A549 (cell line): ENCODE measurements around the gene MOB1A. TPM values are rescaled to one million over a fixed set of nuclear protein-coding genes. Genes with fewer than 3 reads are reported as not detected.
A peak's percentile ranks its signal among the peaks of the same experiment; 100 is the strongest.

ENCODE experiments used
- ATAC-seq, 2 experiments: fragments of 200-7000 bp in 1 of 2; fragments of >200 bp in 1 of 2; cut with Nextera tagmentation in 1 of 2; cut with Tn5 transposase in 1 of 2; 3 replicates each; pipeline versions ENCODE4 v1.8.0 to v1.9.1; 2018 to 2020; ENCODE audit warnings: mild to moderate bottlenecking in 1 of 2, moderate library complexity in 1 of 2
- CTCF ChIA-PET: fragments of 300-600 bp; sonication (Branson Sonifier 250); formaldehyde crosslinking; extraction: SDS; loops from one replicate; lab custom pipeline; 2021; ENCODE audit warnings: antibody characterized with exemption, inconsistent platforms; lab: Yijun Ruan, JAX
- POLR2A ChIA-PET: fragments of 350-600 bp; formaldehyde crosslinking; extraction: SDS; loops from one replicate; lab custom pipeline; 2021; ENCODE audit warnings: antibody characterized with exemption, inconsistent platforms; lab: Yijun Ruan, JAX
- DNase-seq, 2 experiments: peaks; one replicate each; pipeline versions ENCODE4 v3.0.0 to v3.0.0-alpha.2; 2011 to 2016; ENCODE audit warnings: low read depth in 1 of 2, low spot score in 1 of 2
- FAIRE-seq: peaks from 2 replicates; lab custom pipeline; 2011; peaks lifted over from hg19 to GRCh38; lab: Jason Lieb, UNC
- H3K27ac ChIP-seq, 2 experiments: fragments of >200 bp; sonication (Bioruptor Twin); formaldehyde crosslinking; 3 replicates each; pipeline ENCODE4 v1.5.1; 2016 to 2017
- H3K4me1 ChIP-seq: fragments of >200 bp; sonication (Bioruptor Twin); formaldehyde crosslinking; 3 replicates; pipeline ENCODE4 v1.6.1; 2016
- H3K4me2 ChIP-seq: fragments of >200 bp; sonication (Bioruptor Twin); formaldehyde crosslinking; 3 replicates; pipeline ENCODE4 v1.6.1; 2016
- H3K4me3 ChIP-seq: fragments of >200 bp; sonication (Bioruptor Twin); formaldehyde crosslinking; 3 replicates; pipeline ENCODE4 v1.5.1; 2016
- H3K9me3 ChIP-seq: fragments of >200 bp; sonication (Bioruptor Twin); formaldehyde crosslinking; 3 replicates; pipeline ENCODE4 v1.6.1; 2016
- BHLHE40 ChIP-seq: IDR thresholded peaks from 2 replicates; pipeline ENCODE4 v1.6.1; 2012; ENCODE audit warnings: low read depth, low read length, inconsistent platforms
- CBX2 ChIP-seq: fragments of 200-600 bp; sonication (generic); IDR thresholded peaks from 2 replicates; pipeline ENCODE4 v1.6.1; 2016; ENCODE audit warnings: low read depth, mild to moderate bottlenecking, borderline replicate concordance
- CEBPB ChIP-seq, 2 experiments: fragments of >200 bp in 1 of 2; sonication (Bioruptor Twin) in 1 of 2; formaldehyde crosslinking in 1 of 2; IDR thresholded peaks; 2 replicates each; pipeline ENCODE4 v1.6.1; 2012 to 2016
- EHF ChIP-seq: fragments of 250-450 bp; sonication (Bioruptor Pico); IDR thresholded peaks from 2 replicates; pipeline ENCODE4 v1.5.0; 2020; ENCODE audit warnings: mild to moderate bottlenecking
- EP300 ChIP-seq, 2 experiments: fragments of >200 bp; sonication (Bioruptor Twin); formaldehyde crosslinking; IDR thresholded peaks; 2 replicates in 1 of 2; 3 replicates in 1 of 2; pipeline ENCODE4 v1.6.1; 2016 to 2017
- ESRRA ChIP-seq: fragments of 150-350 bp; IDR thresholded peaks from 2 replicates; pipeline ENCODE4 v1.6.1; 2014; ENCODE audit warnings: mild to moderate bottlenecking, low read length, borderline replicate concordance
- HDAC2 ChIP-seq: fragments of 200-600 bp; sonication (generic); IDR thresholded peaks from 2 replicates; pipeline ENCODE4 v1.6.1; 2016
- HOXB13 ChIP-seq: fragments of 250-450 bp; sonication (Bioruptor Pico); IDR thresholded peaks from 2 replicates; pipeline ENCODE4 v1.5.0; 2020; ENCODE audit warnings: low read depth, mild to moderate bottlenecking, moderate library complexity
- HOXB5 ChIP-seq: fragments of 250-450 bp; sonication (Bioruptor Pico); IDR thresholded peaks from 2 replicates; pipeline ENCODE4 v1.5.0; 2020; ENCODE audit warnings: mild to moderate bottlenecking, moderate library complexity
- MAFK ChIP-seq: fragments of 450-650 bp; IDR thresholded peaks from 2 replicates; pipeline ENCODE4 v1.6.1; 2014; ENCODE audit not compliant: partially characterized antibody
- MAZ ChIP-seq: fragments of 150-350 bp; IDR thresholded peaks from 2 replicates; pipeline ENCODE4 v1.6.1; 2014; ENCODE audit warnings: antibody characterized with exemption, low read depth, low read length, borderline replicate concordance
- POLR2AphosphoS2 ChIP-seq: conservative IDR thresholded peaks from 2 replicates; pipeline ENCODE4 v1.6.1; 2012; ENCODE audit warnings: low read length, improper control_type of control experiment, inconsistent platforms
- RCOR1 ChIP-seq: fragments of 150-350 bp; IDR thresholded peaks from 2 replicates; pipeline ENCODE4 v1.6.1; 2014; ENCODE audit warnings: antibody characterized with exemption, low read length, low read depth
- RNF2 ChIP-seq: fragments of 200-600 bp; sonication (generic); IDR thresholded peaks from 2 replicates; pipeline ENCODE4 v1.6.1; 2016; ENCODE audit warnings: low read depth, mild to moderate bottlenecking, antibody characterized with exemption, moderate library complexity, borderline replicate concordance
- ZC3H11A ChIP-seq: fragments of 450-650 bp; IDR thresholded peaks from 2 replicates; pipeline ENCODE4 v1.6.1; 2014; ENCODE audit warnings: antibody characterized with exemption, mild to moderate bottlenecking
- ZNF302 ChIP-seq: fragments of 250-450 bp; sonication (Bioruptor Pico); IDR thresholded peaks from 2 replicates; pipeline ENCODE4 v1.9.0; 2021; ENCODE audit warnings: inconsistent platforms, mild to moderate bottlenecking, moderate library complexity
- ZSCAN20 ChIP-seq: fragments of 250-450 bp; sonication (Bioruptor Pico); IDR thresholded peaks from 2 replicates; pipeline ENCODE4 v1.8.0; 2022; ENCODE audit warnings: mild to moderate bottlenecking, moderate library complexity
- WGBS: methylation state at CpG from one replicate; pipeline ENCODE4 v1.1.6; 2017; ENCODE audit errors: missing lambda C conversion rate; 5-methylcytosine and 5-hydroxymethylcytosine counted together
- polyA plus RNA-seq, 4 experiments: library from polyadenylated mRNA; depleted of rRNA in 3 of 4; stranded (reverse); fragments of >200 nt; fragmentation: RNase III in 1 of 4; extraction: RNeasy Plus Mini Kit Qiagen cat#74134 plus additional on column Dnase treatment in 1 of 4; gene quantifications; 2 replicates in 3 of 4; 3 replicates in 1 of 4; pipeline ENCODE4 v1.2.3, GENCODE V29; 2011 to 2017
- TF ChIP-seq, protein P1 (sequence below): fragments of 250-450 bp; sonication (Bioruptor Pico); IDR thresholded peaks from 2 replicates; pipeline ENCODE4 v1.5.0; 2021; ENCODE audit warnings: mild to moderate bottlenecking, moderate library complexity, borderline replicate concordance
- TF ChIP-seq, protein P2 (sequence below): fragments of 150-350 bp; IDR thresholded peaks from 2 replicates; pipeline ENCODE4 v1.6.1; 2014; ENCODE audit warnings: low read depth, mild to moderate bottlenecking, low read length
- TF ChIP-seq, protein P3 (sequence below): fragments of >200 bp; sonication (Bioruptor Twin); formaldehyde crosslinking; IDR thresholded peaks from 3 replicates; pipeline ENCODE4 v1.5.1; 2016

Gene MOB1A
- polyA plus RNA-seq, 2 of the 4 experiments (the other 2 are of a cell fraction) = 72.6 to 108 TPM

DNA sequence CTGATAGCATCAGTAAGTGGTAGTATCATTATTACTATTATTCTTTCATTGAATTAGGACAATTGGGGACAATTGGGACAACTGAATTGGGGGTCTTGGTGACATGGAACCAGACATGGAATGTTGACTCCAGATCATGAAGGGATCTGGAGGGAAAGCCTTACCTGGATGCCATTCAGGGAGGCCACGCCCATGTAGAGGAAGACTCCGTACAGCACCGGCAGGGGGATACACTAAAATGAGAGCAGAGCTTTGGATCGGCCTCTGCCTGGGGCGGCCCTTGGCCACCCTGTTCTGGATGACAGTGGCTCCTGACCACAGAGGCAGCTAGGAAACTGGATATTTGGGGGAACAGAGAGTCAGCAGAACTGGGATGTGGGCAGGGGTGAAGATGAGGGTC, 49.0 kb upstream of the MOB1A start:
- TF ChIP-seq EHF (CRISPR knock-in tag) (no peak), RNF2 (no peak), ESRRA (no peak), CBX2 (no peak), BHLHE40 (no peak)
- TF ChIP-seq, protein P1, sequence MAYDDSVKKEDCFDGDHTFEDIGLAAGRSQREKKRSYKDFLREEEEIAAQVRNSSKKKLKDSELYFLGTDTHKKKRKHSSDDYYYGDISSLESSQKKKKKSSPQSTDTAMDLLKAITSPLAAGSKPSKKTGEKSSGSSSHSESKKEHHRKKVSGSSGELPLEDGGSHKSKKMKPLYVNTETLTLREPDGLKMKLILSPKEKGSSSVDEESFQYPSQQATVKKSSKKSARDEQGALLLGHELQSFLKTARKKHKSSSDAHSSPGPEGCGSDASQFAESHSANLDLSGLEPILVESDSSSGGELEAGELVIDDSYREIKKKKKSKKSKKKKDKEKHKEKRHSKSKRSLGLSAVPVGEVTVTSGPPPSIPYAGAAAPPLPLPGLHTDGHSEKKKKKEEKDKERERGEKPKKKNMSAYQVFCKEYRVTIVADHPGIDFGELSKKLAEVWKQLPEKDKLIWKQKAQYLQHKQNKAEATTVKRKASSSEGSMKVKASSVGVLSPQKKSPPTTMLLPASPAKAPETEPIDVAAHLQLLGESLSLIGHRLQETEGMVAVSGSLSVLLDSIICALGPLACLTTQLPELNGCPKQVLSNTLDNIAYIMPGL (CRISPR knock-in tag) = no peak
- TF ChIP-seq, all 56 proteins: peak for 0
- FAIRE-seq (no peak), ATAC-seq (peak; percentile 6 to 34; a peak in 4 of 6 replicates), DNase-seq (no peak)
- no peak overlapping the region for H3K4me3 ChIP-seq
- CTCF ChIA-PET = interaction anchor here (0.6 to 1.5 kb wide), 6 partner anchors 9 to 404 kb away, joined by 3 to 6 read pairs (median 4); no protein-coding TSS in a partner anchor
- no peak overlapping the region for H3K27ac ChIP-seq
- no peaks in the 10 kb centered on the region for H3K9me3 ChIP-seq
- WGBS = 80% methylated on average over 5 of the region's 5 CpGs
- H3K4me1 ChIP-seq = no peaks in the 10 kb centered on the region
- H3K4me2 ChIP-seq = no peak overlapping the region
- POLR2A ChIA-PET = interaction anchor here (1.0 kb wide), 1 partner anchor 107 kb away, joined by 3 read pairs; no protein-coding TSS in a partner anchor

DNA sequence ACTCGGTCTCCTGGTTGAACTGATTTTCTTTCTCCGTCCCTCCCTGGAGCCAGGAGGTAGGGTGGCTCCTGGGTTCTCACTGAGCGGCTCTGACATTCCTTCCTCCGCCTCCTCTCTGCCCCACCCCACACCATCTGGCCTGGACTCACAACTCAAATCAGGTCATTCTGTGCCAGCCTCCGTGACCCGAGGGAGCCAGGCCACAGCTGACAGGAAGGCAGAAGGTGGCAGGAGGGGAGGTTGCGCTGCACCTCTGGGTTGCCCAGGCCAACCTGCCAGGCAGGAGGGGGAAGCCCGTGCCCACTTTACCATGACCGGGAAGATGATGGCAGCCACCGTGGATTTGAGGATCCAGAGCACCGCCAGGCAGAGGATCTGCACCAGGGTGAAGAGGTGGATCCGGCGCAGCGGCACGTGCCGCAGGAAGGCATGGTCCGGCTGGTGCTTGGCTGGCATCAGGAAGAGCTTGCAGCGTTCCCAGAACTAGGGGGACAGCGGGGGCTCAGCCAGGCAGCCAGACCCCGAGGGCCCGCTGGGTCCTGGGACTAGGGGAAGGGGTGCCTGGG, 48.1 kb upstream of the MOB1A start:
- H3K4me2 ChIP-seq = no peak overlapping the region
- TF ChIP-seq CEBPB (IDR thresholded peaks at IDR 0.05) (no peak), HDAC2 (no peak), HOXB5 (CRISPR knock-in tag) (no peak), ZNF302 (CRISPR knock-in tag) (no peak), ESRRA (no peak), MAFK (no peak), HOXB13 (no peak), POLR2AphosphoS2 (no peak), MAZ (no peak), RCOR1 (no peak), ZC3H11A (no peak), ZSCAN20 (CRISPR knock-in tag) (no peak), EP300 (IDR thresholded peaks at IDR 0.05) (no peak)
- TF ChIP-seq, protein P2, sequence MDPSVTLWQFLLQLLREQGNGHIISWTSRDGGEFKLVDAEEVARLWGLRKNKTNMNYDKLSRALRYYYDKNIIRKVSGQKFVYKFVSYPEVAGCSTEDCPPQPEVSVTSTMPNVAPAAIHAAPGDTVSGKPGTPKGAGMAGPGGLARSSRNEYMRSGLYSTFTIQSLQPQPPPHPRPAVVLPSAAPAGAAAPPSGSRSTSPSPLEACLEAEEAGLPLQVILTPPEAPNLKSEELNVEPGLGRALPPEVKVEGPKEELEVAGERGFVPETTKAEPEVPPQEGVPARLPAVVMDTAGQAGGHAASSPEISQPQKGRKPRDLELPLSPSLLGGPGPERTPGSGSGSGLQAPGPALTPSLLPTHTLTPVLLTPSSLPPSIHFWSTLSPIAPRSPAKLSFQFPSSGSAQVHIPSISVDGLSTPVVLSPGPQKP = no peak
- TF ChIP-seq, protein P3, sequence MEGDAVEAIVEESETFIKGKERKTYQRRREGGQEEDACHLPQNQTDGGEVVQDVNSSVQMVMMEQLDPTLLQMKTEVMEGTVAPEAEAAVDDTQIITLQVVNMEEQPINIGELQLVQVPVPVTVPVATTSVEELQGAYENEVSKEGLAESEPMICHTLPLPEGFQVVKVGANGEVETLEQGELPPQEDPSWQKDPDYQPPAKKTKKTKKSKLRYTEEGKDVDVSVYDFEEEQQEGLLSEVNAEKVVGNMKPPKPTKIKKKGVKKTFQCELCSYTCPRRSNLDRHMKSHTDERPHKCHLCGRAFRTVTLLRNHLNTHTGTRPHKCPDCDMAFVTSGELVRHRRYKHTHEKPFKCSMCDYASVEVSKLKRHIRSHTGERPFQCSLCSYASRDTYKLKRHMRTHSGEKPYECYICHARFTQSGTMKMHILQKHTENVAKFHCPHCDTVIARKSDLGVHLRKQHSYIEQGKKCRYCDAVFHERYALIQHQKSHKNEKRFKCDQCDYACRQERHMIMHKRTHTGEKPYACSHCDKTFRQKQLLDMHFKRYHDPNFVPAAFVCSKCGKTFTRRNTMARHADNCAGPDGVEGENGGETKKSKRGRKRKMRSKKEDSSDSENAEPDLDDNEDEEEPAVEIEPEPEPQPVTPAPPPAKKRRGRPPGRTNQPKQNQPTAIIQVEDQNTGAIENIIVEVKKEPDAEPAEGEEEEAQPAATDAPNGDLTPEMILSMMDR = no peak
- H3K4me3 ChIP-seq = no peak overlapping the region
- CTCF ChIA-PET = interaction anchor here (0.6 to 1.0 kb wide), 2 partner anchors 23 to 27 kb away, joined by 4 read pairs; no protein-coding TSS in a partner anchor
- no peaks in the 10 kb centered on the region for H3K4me1 ChIP-seq
- no peaks in the 10 kb centered on the region for H3K9me3 ChIP-seq
- WGBS = 86% methylated on average over 18 of the region's 21 CpGs
- POLR2A ChIA-PET = interaction anchor here (1.0 kb wide), 1 partner anchor 106 kb away, joined by 3 read pairs; no protein-coding TSS in a partner anchor
- ATAC-seq = peak in 1 of 2 experiments; percentile 13; a peak in 2 of 6 replicates
- DNase-seq = no peak
- H3K27ac ChIP-seq = no peak overlapping the region
- FAIRE-seq = no peak
